CD4-positive, alpha-beta T cell treated with Interleukin-15 for 1 hour (primary cell): Measurements from ENCODE around the gene SNX1.

Source experiments
- DNase-seq: peaks from one replicate; pipeline ENCODE4 v3.0.0-alpha.2; 2020

Gene SNX1

DNA sequence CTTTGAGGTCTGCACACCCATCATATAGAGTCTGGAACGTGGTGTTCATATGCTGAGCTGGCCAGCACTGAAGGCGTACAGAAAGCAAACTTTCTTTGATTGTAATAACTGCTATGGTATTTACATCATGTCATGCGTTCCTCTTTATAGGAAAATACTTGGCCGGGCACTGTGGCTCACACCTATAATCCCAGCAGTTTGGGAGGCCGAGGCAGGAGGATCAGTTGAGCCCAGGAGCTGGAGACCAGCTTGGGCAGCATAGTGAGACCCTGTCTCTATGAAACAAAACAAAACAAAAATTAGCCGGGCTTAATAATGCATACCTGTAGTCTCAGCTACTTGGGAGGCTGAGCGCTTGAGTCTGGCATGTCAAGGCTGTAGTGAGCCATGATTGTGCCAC, 52.4 kb downstream of the SNX1 start:
- no peak for DNase-seq

DNA sequence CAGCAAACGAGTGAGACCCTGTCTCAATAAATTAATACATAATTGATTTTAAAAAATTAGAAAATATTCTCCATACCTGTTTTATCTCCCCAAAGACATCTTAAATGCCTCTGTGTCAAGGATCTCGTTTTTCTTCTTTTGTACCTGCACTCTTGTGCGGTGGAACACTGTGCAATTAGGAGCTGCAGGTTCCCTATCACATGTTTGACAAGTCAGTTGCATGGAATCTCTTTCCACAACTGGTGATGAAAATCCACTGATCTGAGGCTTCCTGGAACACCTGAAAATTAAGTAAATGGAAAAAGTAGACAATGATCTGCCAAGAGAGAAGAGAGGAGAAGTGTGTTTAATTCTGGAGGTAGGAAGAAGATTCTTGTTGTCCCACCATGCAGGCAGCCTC, 52.8 kb downstream of the SNX1 start:
- DNase-seq, result no peak

DNA sequence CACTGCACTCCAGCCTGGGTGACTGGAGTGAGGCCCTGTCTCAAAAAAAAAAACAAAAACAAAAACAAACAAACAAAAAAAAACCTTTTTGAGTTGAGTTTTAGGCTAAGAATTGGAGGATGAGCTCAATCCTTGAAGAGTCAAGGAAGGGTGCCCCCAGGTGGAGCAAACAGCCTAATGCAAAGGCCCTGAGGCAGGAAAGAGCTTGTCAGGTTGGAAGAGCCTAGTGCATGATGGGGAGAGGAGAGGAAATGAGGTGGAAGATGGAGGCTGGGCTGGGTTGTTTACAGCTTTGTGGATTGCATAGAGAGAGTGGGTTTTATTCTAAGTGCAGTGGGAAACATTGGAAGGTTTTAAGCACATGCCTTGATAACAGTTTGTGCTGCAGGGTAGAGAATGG, 53.6 kb downstream of the SNX1 start:
- DNase-seq, result no peak

GRCh38 chr15:64149893-64150578, 54.3 kb downstream of the SNX1 start:
- no peak for DNase-seq

DNA sequence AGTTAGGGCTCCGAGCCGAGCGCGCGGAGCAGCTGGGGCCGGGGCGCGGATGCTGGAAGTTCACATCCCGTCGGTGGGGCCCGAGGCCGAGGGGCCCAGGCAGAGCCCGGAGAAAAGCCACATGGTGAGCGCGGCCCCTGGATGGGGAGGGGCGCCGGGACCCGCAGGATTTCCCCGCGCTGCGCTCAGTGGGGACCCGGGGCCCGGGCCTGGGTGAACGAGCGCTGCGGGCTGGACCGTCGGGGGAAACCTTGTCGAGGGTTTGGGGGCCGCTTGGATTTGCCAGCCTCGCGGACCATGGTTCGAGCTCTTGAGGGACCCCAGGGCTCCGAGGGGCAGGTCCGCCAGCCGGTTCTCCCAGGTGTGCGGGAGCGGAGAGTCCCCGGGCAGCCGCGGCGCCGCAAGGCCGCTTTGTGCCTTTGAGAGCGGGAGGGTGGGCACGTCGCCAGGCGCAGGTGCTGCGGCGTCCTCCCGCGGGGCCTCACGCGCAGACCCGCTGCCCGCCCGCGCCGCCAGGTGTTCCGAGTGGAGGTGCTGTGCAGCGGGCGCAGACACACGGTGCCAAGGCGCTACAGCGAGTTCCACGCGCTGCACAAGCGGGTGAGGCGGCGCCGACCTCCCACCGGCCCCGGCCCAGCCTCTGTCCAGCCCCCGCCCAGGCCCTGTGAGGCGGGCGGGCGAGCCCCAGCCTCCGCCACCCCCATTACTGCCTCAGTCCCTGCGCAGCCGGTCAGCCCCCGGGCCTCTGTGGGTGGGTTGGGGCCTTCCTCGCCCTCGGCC, 56.1 kb downstream of the SNX1 start, which contains the start of gene SNX22:
TSS of gene SNX22 (plus strand) at position 5 of the 780 bp plus-strand sequence. CDS start at position 50, 45 bp downstream.
- no peak for DNase-seq

- no peak for DNase-seq
Observed at GRCh38 chr15:64152507-64153387, 57.0 kb downstream of the SNX1 start.

DNA sequence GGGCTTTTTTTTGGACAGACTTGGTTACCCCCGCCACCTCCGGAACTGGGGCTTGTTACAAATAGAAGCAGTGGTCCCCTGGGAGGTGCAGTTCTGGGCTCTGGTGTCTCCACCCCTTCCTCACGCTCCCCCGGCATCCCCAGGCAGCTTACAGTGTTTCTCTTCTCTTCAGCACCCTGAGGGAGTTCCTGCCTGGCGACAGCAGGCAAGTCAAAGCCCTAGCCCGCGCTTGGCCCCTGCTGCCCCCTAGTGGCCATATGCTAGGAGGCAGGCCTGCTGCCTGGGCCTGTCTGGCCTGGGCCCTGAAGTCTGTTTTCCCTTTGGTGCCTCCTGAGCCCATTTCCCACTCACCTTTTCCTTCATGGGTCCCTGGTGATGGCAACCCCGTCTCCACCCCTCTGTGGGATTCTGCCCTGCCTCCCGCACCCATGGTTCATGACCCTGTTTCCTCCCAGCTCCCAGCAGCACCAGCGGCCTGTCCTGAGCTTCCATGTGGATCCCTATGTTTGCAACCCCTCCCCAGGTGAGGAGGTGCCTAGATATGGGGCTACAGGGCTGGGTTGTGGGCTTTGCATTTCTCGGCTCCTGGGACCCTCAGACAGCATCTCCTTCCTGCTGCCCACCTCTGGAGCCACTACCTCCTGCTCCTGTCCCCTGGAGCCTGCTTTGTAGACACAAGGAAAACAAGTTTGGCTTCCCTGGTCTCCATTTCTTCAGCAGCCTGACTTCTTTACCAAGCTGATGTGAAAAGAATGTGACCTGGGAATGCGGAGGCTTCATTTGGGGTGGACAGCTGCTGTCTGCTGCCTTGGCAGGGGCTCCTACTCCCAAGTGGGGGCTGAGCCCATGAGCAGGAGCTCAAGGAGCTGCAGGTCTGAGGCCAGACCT, 57.9 kb downstream of the SNX1 start:
- DNase-seq, result peak; percentile 92

- DNase-seq, result no peak
Observed at GRCh38 chr15:64155802-64156651, 60.2 kb downstream of the SNX1 start.

- DNase-seq, result no peak
Observed at GRCh38 chr15:64156652-64157331, 61.0 kb downstream of the SNX1 start.

DNA sequence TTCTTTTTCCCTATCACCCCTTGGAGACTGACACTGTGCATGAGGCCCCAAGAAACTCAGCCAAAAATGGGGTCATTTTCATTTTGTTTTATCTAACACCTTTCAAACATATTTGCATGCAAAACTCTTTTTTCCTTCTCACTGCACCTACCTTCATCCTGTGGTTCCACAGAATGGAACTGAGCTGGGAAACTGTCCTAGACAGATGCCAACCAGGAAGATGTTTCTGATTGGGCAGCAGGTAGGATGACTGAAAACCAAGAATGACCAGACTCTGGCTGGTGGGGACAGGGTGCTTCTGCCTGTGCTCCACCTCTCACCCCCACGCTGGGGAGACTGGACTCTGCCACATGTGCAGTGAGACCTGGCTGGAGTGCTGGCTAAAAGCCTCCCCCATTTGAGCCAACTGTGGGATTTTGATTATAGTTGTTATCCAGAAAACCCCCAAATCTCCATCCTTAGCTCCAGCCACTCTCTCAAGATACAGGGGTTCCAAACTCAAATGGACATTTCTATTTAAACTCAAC, 61.9 kb downstream of the SNX1 start:
- no peak for DNase-seq

DNA sequence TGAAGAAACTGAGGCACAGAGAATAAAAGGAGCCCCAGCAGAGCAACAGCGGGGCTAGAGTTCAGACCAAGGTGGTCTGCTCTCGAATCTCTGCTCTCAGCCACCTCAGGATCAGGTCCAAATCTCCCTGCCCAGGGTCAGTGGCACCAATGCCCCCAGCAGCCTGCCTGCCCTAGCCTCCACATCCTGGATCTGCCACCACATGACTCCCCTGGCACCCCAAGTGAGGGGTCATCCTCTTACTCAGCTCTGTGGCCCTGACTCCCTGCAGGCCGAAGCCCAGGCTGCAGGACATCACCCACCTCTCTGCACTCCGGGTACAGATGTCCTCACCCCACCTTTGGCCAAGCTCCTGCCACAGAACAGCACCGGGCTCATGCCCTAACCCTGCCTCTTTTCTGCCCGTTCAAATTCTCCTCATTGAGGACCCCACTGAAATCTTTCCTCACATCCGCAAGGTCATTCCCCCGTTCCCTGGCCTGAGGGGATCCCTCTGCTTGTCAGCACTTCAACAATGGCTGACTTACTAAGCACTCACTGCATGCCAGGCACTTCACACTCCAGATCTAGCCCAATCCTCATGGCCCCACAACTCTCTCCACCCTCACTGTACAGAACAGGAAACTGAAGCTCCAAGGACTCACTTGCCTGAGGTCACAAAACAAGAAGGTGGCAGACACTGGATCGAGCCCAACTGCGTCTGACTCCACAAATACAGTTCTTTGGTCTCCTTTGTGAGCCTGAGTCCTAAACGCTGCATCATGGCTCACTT, 62.8 kb downstream of the SNX1 start:
- no peak for DNase-seq

DNA sequence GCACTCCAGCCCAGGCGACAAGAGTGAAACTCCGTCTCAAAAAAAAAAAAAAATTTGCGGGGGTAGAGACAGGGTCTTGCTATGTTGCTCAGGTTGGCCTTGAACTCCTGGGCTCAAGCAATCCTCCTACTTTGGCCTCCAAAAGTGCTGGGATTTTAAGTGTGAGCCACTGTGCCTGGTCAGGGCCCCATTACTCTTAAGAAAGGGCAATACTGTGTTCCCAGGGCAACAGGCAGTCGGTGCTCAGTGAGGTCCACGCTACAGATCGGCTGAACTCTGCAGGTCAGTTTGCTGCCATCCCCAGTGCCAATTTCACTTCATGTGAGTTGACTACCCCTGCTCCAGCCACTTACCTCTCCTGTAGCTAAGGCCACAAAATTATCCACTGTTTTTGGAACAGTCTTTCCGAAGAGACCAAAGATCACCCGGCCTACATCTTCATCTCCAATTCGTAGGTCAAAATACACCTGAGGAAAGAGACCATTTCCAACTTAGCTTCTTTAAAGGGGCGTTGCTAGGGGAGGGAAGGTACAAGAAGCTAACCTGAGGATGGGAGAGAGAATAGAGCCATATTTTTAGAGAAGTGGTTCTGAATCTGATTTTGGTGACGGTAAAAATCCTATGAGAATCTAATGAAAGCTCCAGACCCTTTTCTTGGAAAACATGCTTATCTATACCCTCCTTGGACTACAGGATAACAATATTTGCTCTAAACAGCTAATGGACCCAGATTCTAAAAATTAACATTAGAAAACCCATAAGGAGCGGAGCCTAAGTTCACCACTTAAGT, 66.1 kb downstream of the SNX1 start:
- no peak for DNase-seq

DNA sequence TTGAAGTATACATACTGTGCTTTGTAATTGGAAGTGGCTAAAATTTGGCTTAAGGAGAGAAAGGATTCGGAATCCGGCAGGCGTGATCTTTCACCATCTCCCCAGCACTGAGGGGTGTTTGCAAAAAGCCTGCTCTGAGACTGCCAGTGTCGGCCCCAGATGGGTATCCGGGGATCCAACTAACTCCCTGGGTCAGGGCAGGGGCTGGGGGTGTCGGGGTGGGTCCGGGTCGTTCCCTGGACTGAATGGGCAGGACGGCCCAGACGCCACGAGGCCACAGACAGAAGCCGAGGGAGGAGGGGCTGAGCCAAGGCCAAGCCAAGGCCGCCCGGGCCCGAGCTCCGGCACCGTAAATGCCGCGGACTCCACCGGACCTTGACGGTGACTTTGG, 66.7 kb downstream of the SNX1 start:
- DNase-seq, result no peak

DNA sequence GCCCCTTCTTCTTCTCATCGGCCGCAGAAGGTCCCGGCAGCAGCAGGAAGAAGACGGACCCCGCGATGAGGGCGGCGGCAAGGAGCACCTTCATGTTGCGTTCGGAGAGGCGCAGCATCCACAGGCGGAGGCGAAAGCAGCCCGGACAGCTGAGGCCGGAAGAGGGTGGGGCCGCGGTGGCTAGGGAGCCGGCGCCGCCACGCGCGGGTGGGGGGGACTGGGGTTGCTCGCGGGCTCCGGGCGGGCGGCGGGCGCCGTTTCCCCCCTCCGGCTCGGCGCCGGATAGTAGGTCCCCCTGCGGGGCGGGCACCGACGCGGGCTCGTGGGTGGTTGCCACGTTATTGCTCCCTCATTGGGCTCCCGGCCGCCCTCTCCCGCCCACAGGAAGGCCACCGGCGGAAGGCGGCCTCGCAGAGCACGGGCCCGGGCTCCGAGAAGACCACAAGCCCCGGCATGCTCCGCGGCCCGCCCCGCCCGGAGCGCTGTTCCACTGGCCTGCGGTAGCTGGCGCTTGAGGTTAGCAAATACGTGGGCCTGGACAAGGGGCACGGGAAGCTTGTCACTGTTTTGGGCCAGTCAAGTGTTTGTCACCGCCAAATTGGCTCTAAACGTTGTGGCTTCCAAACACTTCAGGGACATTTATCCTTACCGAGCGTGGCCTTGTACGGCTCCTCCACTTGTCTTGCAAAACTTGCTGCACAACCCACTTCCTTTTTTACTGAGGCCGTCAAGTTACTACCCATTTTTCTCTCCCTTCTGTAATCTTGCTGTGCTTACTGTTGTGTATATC, 67.3 kb downstream of the SNX1 start, which contains the start of gene PPIB:
TSS of gene PPIB (minus strand) at position 154 of the 790 bp plus-strand sequence. CDS start at position 118, 36 bp downstream.
- peak; percentile 97 for DNase-seq

- no peak for DNase-seq
Observed at GRCh38 chr15:64163659-64164362, 68.0 kb downstream of the SNX1 start.

DNA sequence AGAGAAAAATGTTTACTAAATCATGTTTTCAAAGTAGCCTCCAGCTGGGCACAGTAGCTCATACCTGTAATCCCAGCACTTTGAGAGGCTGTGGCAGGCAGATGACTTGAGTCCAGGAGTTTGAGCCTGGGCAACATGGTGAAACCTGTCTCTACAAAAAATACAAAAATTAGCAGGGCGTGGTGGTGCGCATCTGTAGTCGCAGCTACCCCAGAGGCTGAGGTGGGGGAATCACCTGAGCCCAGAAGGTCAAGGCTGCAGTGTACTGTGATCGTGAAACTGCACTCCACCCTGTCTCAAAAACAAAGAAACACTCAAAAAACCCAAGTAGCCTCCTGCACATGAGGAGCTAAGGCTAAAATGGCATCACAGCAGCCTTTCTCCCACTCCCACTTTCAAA, 68.7 kb downstream of the SNX1 start:
- no peak for DNase-seq
